HEK293 (cell line): ENCODE data around the gene PMP22.

Experiments
- CTCF ChIA-PET: fragments of 350-600 bp; formaldehyde crosslinking; extraction: SDS; loops from one replicate; lab custom pipeline; 2021; ENCODE audit warnings: antibody characterized with exemption; lab: Yijun Ruan, JAX
- POLR2A ChIA-PET: fragments of 300-600 bp; formaldehyde crosslinking; extraction: SDS; loops from one replicate; lab custom pipeline; 2020; ENCODE audit warnings: antibody characterized with exemption, inconsistent platforms; lab: Yijun Ruan, JAX
- H3K27ac ChIP-seq: fragments of 200-500 bp; sonication (Bioruptor generic); 2 replicates; pipeline ENCODE4 v1.5.1; 2014; ENCODE audit warnings: low read depth, low read length, control low read depth, inconsistent platforms; ENCODE audit errors: extremely low read depth
- H3K36me3 ChIP-seq, 2 experiments: fragments of 200-500 bp in 1 of 2; sonication (Bioruptor generic) in 1 of 2; 1 replicate in 1 of 2; 2 replicates in 1 of 2; pipeline ENCODE4 v1.5.1; 2014 to 2017; ENCODE audit warnings: inconsistent platforms in 2 of 2, low read length in 2 of 2; ENCODE audit not compliant: control insufficient read depth in 2 of 2, insufficient read depth in 1 of 2
- H3K4me1 ChIP-seq: fragments of 200-500 bp; sonication (Bioruptor generic); 2 replicates; pipeline ENCODE4 v1.5.1; 2014; ENCODE audit warnings: mild to moderate bottlenecking, low read length, inconsistent platforms; ENCODE audit not compliant: control insufficient read depth, insufficient read depth
- H3K4me3 ChIP-seq: 2 replicates; pipeline ENCODE4 v1.5.1; 2011; ENCODE audit warnings: low read depth, mild to moderate bottlenecking, control low read depth, low read length, moderate library complexity
- H3K9me3 ChIP-seq: fragments of 200-500 bp; sonication (Bioruptor generic); 2 replicates; pipeline ENCODE4 v1.5.1; 2014; ENCODE audit warnings: low read depth, low read length, inconsistent platforms; ENCODE audit not compliant: control insufficient read depth, insufficient read depth
- FEZF1 ChIP-seq: fragments of 450-650 bp; formaldehyde crosslinking; IDR thresholded peaks from 2 replicates; pipeline ENCODE4 v1.5.1; 2016; ENCODE audit warnings: missing biosample characterization, missing genetic modification characterization
- GLIS2 ChIP-seq: fragments of 450-650 bp; formaldehyde crosslinking; IDR thresholded peaks from 2 replicates; pipeline ENCODE4 v1.5.1; 2016; ENCODE audit warnings: missing biosample characterization, missing genetic modification characterization
- KLF9 ChIP-seq: fragments of 450-650 bp; formaldehyde crosslinking; IDR thresholded peaks from 2 replicates; pipeline ENCODE4 v1.5.1; 2016; ENCODE audit warnings: missing biosample characterization, missing genetic modification characterization, low read depth
- PATZ1 ChIP-seq: fragments of 450-650 bp; formaldehyde crosslinking; IDR thresholded peaks from 2 replicates; pipeline ENCODE4 v1.5.1; 2016; ENCODE audit warnings: missing biosample characterization, missing genetic modification characterization
- SP2 ChIP-seq: fragments of 450-650 bp; formaldehyde crosslinking; IDR thresholded peaks from 2 replicates; pipeline ENCODE4 v1.5.1; 2016; ENCODE audit warnings: missing biosample characterization, missing genetic modification characterization
- ZBTB20 ChIP-seq: fragments of 450-650 bp; formaldehyde crosslinking; IDR thresholded peaks from 2 replicates; pipeline ENCODE4 v1.5.1; 2016; ENCODE audit warnings: missing biosample characterization, missing genetic modification characterization
- ZBTB21 ChIP-seq: fragments of 450-650 bp; formaldehyde crosslinking; IDR thresholded peaks from 2 replicates; pipeline ENCODE4 v1.5.1; 2017; ENCODE audit warnings: missing biosample characterization, missing genetic modification characterization
- ZBTB44 ChIP-seq: fragments of 450-650 bp; IDR thresholded peaks from 2 replicates; pipeline ENCODE4 v1.5.1; 2018; ENCODE audit warnings: missing biosample characterization, mild to moderate bottlenecking, missing genetic modification characterization
- ZBTB6 ChIP-seq: fragments of 450-650 bp; formaldehyde crosslinking; IDR thresholded peaks from 2 replicates; pipeline ENCODE4 v1.5.1; 2017; ENCODE audit warnings: missing biosample characterization, missing genetic modification characterization
- ZFHX2 ChIP-seq: fragments of 450-650 bp; formaldehyde crosslinking; conservative IDR thresholded peaks from 2 replicates; pipeline ENCODE4 v1.5.1; 2016; ENCODE audit warnings: missing biosample characterization, missing genetic modification characterization
- ZIC2 ChIP-seq: fragments of 450-650 bp; formaldehyde crosslinking; IDR thresholded peaks from 2 replicates; pipeline ENCODE4 v1.5.1; 2016; ENCODE audit warnings: missing biosample characterization, missing genetic modification characterization
- ZNF2 ChIP-seq: fragments of 450-650 bp; formaldehyde crosslinking; IDR thresholded peaks from 2 replicates; pipeline ENCODE4 v1.5.1; 2016; ENCODE audit warnings: missing biosample characterization, missing genetic modification characterization
- ZNF324 ChIP-seq: fragments of 450-650 bp; formaldehyde crosslinking; IDR thresholded peaks from 2 replicates; pipeline ENCODE4 v1.5.1; 2016; ENCODE audit warnings: missing biosample characterization, missing genetic modification characterization
- ZNF354C ChIP-seq: fragments of 450-650 bp; formaldehyde crosslinking; IDR thresholded peaks from 2 replicates; pipeline ENCODE4 v1.5.1; 2016; ENCODE audit warnings: missing biosample characterization, missing genetic modification characterization, low read depth, borderline replicate concordance
- ZNF37A ChIP-seq: fragments of 450-650 bp; IDR thresholded peaks from 2 replicates; pipeline ENCODE4 v1.5.1; 2018; ENCODE audit warnings: missing biosample characterization, missing genetic modification characterization
- ZNF423 ChIP-seq: fragments of 450-650 bp; formaldehyde crosslinking; IDR thresholded peaks from 2 replicates; pipeline ENCODE4 v1.5.1; 2016; ENCODE audit warnings: missing biosample characterization, missing genetic modification characterization
- ZNF501 ChIP-seq: fragments of 450-650 bp; formaldehyde crosslinking; IDR thresholded peaks from 2 replicates; pipeline ENCODE4 v1.5.1; 2016; ENCODE audit warnings: missing biosample characterization, missing genetic modification characterization
- ZNF518A ChIP-seq: fragments of 450-650 bp; formaldehyde crosslinking; conservative IDR thresholded peaks from 2 replicates; pipeline ENCODE4 v1.5.1; 2016; ENCODE audit warnings: low read depth, missing biosample characterization, missing genetic modification characterization
- ZNF580 ChIP-seq: fragments of 450-650 bp; formaldehyde crosslinking; IDR thresholded peaks from 2 replicates; pipeline ENCODE4 v1.5.1; 2016; ENCODE audit warnings: missing biosample characterization, missing genetic modification characterization
- ZNF596 ChIP-seq: fragments of 450-650 bp; IDR thresholded peaks from 2 replicates; pipeline ENCODE4 v1.5.0; 2018; ENCODE audit warnings: missing biosample characterization, mild to moderate bottlenecking, missing genetic modification characterization, moderate library complexity
- ZNF623 ChIP-seq: fragments of 450-650 bp; formaldehyde crosslinking; IDR thresholded peaks from 2 replicates; pipeline ENCODE4 v1.5.1; 2016; ENCODE audit warnings: missing biosample characterization, missing genetic modification characterization
- ZNF670 ChIP-seq: fragments of 450-650 bp; formaldehyde crosslinking; IDR thresholded peaks from 2 replicates; pipeline ENCODE4 v1.5.1; 2016; ENCODE audit warnings: missing biosample characterization, missing genetic modification characterization, low read depth
- ZNF768 ChIP-seq: fragments of 450-650 bp; formaldehyde crosslinking; IDR thresholded peaks from 2 replicates; pipeline ENCODE4 v1.5.1; 2018; ENCODE audit warnings: missing biosample characterization, mild to moderate bottlenecking, missing genetic modification characterization
- ZNF776 ChIP-seq: fragments of 450-650 bp; formaldehyde crosslinking; IDR thresholded peaks from 2 replicates; pipeline ENCODE4 v1.5.0; 2017; ENCODE audit warnings: missing biosample characterization, missing genetic modification characterization, borderline replicate concordance
- ZNF785 ChIP-seq: fragments of 450-650 bp; formaldehyde crosslinking; IDR thresholded peaks from 2 replicates; pipeline ENCODE4 v1.5.1; 2016; ENCODE audit warnings: missing biosample characterization, missing genetic modification characterization
- ZSCAN4 ChIP-seq: fragments of 450-650 bp; formaldehyde crosslinking; IDR thresholded peaks from 2 replicates; pipeline ENCODE4 v1.5.1; 2017; ENCODE audit warnings: missing biosample characterization, missing genetic modification characterization

Gene PMP22

GRCh38 chr17:15263206-15263579 is 1.9 kb downstream of the PMP22 start:
- ChIA-PET POLR2A (interaction anchor here (0.9 kb wide), 1 partner anchor 240 kb away, joined by 4 read pairs; no protein-coding TSS in a partner anchor), CTCF (interaction anchor here (0.6 to 6.7 kb wide), 5 partner anchors 15 to 354 kb away, joined by 3 to 73 read pairs (median 4); no protein-coding TSS in a partner anchor)
- peak overlapping the region; percentile 42; the same call in 1 of the 2 replicates for H3K27ac ChIP-seq
- TF ChIP-seq ZNF596 (tag by site-specific recombination) (no peak), ZNF785 (no peak), FEZF1 (tag by site-specific recombination) (no peak), ZNF501 (tag by site-specific recombination) (0 out of 2 replicates have a peak, but pooled peaks have one; percentile 34), ZBTB44 (tag by site-specific recombination) (no peak), ZBTB6 (tag by site-specific recombination) (0 out of 2 replicates have a peak, but pooled peaks have one; percentile 2), GLIS2 (peak; percentile 63), ZBTB20 (tag by site-specific recombination) (no peak; the same call in 1 of the 2 replicates), ZSCAN4 (no peak; the same call in 1 of the 2 replicates), ZNF354C (tag by site-specific recombination) (no peak), ZNF37A (tag by site-specific recombination) (no peak), ZNF670 (no peak), ZNF768 (tag by site-specific recombination) (no peak), ZIC2 (no peak), KLF9 (tag by site-specific recombination) (0 out of 2 replicates have a peak, but pooled peaks have one; percentile 39), ZNF580 (tag by site-specific recombination) (no peak), ZNF2 (tag by site-specific recombination) (no peak), ZNF518A (tag by site-specific recombination) (no peak), ZNF324 (tag by site-specific recombination) (no peak), SP2 (tag by site-specific recombination) (peak; percentile 70), ZFHX2 (tag by site-specific recombination) (no peak), ZNF776 (tag by site-specific recombination) (no peak), ZNF623 (no peak), ZBTB21 (tag by site-specific recombination) (no peak), PATZ1 (tag by site-specific recombination) (no peak), ZNF423 (tag by site-specific recombination) (no peak)

More at GRCh38 chr17:15263206-15263579, 1.9 kb downstream of the PMP22 start:
- H3K4me1 ChIP-seq: peaks cover 7% of the 10 kb centered on the region
- peak overlapping the region; percentile 37 for H3K4me3 ChIP-seq
- peaks cover 0 to 9% of the 10 kb centered on the region in 2 experiments; a peak in 1 of 3 replicates for H3K36me3 ChIP-seq
- no peaks in the 10 kb centered on the region for H3K9me3 ChIP-seq
